CD4-positive, alpha-beta T cell treated with Interleukin-10 for 1 hour (primary cell): ENCODE measurements around the gene CBARP.

Experiments used
- DNase-seq: peaks from one replicate; pipeline ENCODE4 v3.0.0-alpha.2; 2020

Gene CBARP

DNA sequence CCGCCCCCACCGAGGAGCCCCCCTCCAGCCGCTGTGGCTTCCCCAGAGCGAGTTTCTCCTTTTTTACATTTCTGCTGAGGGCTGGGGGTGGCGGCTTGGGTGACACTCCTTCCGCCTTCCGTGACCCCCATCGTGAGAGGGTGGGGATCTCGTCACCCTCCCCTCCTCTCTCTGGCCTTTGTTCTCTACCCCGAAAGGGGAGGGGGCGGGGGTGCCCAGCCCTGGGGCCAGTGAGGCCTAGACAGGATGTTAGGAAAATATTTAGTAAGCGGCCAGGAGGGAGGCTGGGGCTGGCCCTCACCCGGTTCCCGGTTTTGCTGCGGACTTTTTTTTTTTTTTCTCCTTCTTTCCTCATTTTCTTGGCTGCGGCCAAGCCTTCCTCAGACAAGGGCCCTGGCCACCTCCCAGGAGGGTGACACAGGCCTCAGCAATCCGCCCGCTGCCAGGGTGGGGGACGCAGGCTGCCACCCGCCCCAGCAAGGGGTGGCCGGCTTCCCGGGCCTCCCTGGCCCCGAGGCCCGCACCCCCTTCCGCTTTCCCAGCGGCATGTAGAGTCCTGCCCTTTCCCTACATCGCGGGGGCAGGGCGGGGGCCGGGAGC is 14.5 kb upstream of the CBARP start:
- peak; percentile 84 for DNase-seq

DNA sequence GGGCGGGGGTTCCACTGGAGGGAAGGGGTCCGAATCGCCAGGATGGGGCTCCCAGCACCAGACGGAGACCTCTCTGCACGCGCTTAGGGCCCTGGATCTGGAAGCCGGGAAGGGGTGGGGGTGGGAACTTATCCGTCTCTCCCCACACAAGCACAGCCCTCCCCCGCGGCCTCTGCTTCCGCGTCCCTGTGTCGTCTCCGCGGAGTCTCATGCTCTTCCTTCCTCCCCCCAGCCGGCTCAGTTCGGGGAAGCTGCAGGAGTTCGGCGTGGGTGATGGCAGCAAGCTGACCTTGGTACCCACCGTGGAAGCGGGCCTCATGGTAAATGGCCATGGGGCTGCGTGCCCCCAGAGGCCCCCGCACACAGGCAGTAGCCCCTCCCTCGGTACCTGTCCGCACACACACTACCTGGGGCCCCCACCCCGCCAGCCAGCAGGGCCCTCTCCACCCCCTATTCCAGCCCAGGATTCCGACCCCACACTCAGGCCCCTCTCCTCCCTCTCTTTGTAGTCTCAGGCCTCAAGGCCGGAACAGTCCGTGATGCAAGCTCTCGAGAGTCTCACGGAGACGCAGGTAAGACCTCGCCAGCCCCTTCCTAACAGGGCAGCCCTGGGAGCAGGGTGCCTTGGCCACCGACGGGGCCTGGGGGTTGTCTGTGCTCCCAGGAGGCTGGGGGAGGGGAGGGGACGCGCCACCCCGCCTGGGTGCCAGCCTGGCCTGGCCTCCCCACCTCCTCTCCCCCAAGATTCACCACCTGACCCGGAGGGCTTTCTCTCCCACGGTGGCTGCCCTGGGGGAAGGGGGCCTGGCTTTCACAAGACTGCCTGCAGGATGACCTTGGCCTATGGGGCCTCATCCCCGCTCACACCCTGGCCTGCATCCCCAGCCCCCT is 13.8 kb upstream of the CBARP start:
- DNase-seq, result peak; percentile 69

DNA sequence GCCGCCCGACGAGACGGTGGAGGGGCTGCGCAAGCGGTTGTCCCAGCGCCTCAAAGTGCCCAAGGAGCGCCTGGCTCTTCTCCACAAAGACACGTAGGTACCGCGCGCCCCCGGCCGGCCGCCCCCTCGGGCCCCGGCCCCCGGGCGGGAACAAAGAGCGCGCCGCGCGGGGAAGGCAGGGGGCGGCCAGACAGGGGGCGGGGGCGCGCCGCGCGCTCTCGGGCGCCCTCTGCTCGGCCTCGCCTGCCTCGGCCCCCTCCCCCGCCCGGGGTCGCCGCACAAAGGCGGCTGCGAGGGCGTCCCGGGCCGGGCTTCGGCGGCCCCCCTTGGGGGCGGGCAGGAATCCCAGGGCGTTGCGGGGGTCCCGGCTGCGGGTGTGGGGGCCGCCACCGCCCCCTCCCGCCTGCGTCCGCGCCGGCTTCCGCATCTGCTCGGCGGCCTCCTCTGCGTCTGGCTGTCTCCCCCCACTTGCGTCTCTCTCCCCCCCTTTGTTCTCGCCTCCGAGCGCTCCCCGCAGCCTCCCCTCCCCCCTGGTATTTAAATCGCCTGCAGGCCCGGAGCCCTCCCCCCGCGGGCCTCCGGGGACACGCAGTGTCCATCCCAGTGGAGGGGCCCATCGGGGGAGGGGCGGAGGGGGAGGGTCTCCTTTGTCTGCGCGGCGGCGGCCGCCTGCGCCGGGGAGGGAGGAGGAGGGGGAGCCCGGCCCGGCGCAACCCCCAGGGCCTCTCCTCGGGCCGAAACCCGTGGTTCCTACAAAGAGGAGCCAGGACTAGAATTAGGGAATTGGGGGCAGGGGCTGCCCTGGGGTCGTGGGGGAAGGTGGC is 12.8 kb upstream of the CBARP start:
- peak; percentile 67 for DNase-seq

DNA sequence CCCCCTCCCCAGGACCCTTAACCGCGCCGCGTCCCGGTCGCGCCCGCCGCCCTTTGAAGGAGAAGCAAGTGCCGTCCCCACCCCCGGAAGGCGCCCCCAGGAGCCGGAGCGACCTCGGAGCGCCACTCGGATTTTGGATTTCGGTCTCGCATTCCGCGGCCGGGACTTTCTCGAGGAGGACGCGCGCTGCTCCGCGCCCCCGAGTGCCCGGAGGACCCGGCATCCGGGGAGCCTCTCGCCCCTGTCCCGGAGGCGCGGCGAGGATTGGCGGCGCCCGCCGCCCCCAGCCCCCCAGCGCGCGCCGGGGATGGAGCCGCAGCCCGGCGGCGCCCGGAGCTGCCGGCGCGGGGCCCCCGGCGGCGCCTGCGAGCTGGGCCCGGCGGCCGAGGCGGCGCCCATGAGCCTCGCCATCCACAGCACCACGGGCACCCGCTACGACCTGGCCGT is 12.2 kb upstream of the CBARP start:
- no peak for DNase-seq

DNA sequence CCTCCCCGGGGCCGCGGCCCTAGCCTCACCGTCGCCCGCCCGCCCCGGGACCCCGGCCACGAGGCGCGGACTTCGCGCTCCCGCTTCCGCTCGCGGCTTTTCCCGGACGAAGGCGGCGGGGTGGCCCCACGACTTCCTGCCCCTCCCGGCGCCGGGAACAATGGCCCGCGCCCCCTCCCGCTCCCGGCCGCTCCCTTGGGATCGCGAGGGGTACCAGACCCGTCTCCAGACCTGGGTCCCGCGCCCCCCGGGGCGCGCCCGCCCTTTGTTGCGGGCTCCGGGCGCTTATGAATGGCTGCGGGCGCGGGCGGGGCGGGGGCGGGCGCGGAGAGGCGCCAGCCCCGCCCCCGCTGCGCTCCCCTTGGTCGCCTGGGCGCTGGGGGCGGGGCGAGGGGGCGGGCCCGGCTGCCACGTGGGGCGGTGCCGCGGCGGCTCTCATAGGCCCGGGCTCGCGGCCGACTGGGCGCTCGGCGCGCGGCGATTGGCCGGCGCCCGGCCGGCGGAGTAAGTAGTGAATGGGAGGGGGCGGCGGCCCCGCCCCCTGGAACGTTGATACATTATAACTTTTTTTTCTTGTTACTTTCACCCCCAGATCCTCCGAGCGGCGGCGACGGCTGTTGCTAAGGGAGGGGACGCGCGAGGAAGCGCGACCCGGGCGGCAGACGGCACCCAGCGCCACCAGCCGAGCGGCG is 11.6 kb upstream of the CBARP start:
- DNase-seq, result peak; percentile 95

DNA sequence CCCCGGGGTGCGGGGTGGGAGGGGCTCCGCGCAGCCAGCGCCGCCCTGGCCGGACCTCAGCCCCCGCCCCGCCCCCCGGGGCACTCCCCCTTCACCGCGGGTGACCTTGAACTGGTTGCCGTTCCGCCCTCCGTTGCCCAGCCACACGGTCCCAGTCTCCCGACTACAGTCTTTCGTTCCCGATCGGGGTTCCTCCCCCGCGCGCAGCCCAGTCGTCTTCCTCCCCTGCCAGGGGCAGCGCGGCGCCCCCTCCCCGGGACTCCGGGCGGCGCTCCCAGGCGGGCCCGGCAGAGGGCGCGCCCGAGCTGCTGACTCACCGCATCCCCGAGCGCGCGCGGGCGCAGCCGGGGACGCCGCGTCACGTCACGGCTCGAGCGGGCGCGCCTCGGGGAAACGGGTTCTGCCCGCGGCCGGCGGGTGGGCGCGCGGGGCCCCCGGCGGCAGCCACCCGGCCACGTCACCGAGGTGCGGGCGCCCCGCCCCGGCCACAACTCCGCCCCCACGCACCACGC is 11.0 kb upstream of the CBARP start:
- peak; percentile 89 for DNase-seq

DNA sequence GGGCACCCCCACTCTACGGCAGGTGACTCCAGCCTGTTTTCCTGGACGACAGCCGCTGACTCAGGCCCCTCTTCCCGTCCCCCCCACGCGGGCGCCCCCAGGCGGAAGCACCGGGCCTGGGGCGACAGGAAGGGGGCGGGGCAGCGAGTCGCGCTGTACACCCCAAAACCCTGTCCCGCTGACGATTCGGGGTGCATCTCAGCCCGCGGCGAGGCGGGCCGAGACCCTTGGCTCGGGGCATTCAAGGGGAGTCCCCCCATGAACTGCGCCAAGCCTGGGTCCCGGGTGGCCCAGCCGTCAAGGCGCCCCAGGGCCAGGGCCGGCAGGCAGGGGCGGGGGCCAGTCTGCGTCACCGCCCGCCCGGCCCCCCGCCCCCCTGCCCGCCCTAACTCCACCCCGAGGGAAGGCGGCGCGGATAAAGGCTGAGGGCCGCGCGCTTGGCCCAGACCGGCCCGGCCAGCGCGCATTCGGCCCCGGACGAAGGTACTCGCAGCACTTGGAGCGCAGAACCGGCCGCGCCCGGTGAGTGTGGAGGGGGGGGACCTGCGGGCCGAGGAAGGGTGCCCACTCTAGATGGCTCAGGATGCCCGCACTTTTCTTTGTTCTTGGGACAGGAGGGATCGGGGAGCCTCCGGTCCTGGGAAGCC is 10.5 kb upstream of the CBARP start, which contains the start of gene MIDN:
Gene MIDN (plus strand): TSS at position 445 of the 647 bp plus-strand sequence. CDS start 1,714 bp downstream, outside the sequence.
- DNase-seq, result peak; percentile 81

DNA sequence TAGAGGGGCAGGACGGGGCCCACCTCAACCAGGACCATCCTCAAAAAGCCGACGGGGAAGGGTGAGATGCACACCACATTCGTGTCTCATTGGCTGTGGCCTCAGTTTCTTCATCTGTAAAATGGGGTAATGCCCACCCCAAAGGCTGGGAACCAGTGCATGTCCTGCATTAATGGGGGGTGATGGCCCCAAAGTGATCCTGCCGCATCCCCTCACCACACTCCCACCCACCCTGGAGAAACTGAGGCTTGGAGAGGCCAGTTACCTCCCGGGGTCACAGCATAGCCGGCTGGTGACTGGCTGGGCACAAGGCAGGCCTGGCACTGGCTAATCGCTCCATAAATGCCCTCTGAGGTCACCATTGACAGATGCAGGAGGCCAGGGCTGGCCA is 9.9 kb upstream of the CBARP start:
- DNase-seq, result no peak

DNA sequence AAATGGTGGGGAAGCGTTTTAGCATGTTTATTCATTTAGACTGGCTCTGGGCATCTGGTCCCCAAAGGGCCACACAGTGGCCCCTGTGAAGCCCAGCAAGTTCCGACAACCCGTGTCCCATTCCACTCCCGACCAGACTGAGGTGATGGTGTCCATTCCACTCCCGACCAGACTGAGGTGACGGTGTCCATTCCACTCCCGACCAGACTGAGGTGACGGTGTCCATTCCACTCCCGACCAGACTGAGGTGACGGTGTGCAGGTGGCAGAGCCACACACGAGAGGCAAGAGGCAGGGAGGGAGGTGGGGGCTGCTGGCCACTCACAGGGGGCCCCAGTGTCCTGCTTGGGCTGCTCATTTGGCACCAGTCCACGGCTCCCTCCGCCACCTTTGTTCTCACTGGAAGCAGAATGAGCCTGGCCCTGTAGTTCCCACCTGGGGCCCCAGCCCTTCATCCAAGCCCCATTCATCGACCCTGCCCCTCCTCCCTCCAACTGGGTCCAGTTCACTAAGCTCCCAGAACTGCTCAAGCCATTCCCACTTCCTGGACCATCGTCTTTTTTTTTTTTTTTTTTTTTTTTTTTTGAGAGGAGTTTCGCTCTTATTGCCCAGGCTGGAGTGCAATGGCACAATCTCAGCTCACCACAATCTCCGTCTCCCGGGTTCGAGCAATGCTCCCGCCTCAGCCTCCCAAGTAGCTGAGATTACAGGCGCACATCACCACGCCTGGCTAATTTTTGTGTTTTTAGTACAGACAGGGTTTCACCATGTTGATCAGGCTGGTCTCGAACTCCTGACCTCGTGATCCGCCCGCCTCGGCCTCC is 8.7 kb upstream of the CBARP start:
- peak; percentile 12 for DNase-seq

DNA sequence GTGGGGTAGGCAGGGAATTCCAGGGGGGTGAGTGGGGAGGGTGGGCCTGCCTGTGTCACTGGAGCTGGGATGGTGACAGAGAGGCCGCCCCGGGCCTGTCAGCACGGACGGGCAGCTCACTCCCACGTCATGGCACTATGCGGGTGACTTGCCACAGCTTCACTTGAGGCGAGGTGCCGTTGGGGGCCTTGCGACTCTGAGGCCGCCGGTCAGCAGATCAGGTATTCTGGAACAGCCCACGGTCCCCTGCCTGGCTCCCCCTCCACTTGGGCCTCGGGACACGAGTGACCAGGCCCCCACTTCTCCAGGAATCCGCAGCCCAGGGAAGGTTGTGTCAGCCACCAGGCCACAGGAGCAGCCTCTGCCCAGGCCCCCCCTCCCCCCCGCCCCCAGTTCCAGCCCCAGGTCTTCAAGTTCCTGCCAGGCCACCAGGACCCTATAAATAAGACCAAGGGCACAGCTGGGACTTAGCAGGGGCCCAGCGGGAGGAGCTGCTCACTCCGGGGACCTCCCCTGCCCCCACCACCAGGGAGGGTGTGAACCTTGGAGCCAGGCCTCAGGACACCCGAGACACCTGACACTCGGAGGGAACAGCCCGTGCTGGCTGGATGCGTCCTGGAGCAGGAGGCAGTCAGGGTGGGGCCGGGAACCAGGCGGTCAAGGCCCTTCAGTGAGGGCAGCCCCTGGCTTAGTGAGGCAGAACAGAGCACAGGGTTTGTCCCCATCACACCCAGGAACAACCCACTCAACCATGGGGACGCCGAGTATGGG is 7.9 kb upstream of the CBARP start:
- DNase-seq, result no peak

DNA sequence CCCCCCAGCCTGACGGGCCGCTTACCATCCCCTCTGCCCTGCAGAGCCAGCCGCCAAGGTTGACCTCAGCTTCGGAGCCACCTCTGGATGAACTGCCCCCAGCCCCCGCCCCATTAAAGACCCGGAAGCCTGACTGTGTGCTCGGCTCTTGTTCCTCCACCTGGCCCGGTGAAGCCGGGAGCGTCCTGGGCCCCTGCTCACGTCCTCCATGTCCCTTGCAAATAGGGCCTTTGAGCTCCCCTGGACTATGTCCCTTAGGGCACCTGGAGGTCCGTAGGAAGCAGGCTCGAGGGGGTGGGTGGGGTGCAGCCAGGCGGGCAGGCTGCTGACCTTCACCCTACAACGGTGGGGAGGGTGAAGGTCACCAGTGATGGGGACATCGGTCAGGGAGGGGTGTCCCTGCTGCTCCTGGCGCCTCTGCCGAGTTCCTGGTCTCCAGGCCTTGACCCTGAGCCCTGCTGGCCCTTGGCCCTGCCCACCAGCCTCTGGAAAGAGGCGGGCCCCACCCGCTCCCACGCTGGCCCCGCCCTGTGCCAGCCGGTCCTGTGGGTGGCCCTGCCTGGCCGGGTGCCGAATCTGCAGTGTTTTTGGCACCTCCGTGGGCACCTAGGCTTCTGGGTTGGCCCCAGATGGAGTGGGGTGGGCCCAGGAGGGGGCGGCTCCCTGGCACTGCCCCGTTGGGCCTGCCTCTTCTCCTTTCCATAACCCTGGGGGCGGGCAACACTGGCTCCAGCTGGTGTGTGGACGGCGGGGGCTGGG is 7.1 kb upstream of the CBARP start:
- DNase-seq, result peak; percentile 48

DNA sequence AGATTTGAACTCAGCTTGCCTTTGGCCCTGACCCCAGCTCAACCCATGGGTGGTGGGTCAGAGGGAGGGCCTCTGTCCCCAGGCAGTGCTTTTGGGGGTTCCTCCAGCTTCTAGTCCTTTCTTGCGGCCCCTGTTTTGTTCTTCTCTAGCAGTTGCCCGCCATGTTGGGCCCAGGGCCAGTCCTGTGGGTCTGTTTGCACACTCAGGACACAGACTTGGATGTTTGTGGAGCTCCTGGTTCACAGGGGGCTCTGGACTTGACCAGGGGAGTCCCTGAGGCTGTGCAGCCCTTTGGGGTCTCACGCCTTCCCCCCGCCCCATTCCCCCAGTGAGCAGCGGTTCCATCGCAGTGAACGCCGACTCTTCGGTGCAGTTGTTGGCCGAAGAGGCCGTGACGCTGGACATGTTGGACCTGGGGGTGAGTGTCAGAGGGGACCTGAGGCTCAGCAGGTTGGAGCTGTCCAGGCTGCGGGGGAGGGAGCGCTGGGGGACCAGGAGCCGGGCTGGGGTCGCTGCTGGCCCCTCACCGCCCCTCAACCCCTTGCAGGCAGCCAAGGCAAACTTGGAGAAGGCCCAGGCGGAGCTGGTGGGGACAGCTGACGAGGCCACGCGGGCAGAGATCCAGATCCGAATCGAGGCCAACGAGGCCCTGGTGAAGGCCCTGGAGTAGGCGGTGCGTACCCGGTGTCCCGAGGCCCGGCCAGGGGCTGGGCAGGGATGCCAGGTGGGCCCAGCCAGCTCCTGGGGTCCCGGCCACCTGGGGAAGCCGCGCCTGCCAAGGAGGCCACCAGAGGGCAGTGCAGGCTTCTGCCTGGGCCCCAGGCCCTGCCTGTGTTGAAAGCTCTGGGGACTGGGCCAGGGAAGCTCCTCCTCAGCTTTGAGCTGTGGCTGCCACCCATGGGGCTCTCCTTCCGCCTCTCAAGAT is 6.2 kb upstream of the CBARP start:
- peak; percentile 88 for DNase-seq

DNA sequence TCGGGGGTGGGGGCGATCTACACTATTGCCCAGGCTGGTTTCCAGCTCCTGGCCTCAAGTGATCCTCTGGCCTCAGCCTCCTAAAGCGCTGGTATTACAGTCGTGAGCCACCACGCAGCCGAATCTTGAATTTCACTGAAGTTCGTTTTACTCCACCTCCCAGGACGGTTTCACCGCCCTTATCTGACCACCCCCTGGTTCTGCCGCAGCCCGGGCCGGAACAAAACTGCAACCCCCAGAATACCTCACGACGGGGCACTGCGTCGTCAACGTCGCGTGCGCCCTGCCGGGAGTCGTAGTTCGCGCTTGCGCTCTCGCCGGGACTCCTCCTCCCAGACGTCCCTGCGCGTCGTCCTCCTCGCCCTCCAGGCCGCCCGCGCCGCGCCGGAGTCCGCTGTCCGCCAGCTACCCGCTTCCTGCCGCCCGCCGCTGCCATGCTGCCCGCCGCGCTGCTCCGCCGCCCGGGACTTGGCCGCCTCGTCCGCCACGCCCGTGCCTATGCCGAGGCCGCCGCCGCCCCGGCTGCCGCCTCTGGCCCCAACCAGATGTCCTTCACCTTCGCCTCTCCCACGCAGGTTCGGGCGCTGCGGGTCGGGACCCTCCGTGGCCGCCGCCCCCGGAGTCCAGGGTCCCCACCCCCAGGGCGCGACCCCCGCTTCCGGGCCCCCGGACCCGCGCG is 3.8 kb upstream of the CBARP start, which contains the start of gene ATP5F1D:
Gene ATP5F1D (plus strand): TSS at position 335 of the 679 bp plus-strand sequence. CDS start 100 bp downstream, at position 435.
- peak; percentile 92 for DNase-seq

DNA sequence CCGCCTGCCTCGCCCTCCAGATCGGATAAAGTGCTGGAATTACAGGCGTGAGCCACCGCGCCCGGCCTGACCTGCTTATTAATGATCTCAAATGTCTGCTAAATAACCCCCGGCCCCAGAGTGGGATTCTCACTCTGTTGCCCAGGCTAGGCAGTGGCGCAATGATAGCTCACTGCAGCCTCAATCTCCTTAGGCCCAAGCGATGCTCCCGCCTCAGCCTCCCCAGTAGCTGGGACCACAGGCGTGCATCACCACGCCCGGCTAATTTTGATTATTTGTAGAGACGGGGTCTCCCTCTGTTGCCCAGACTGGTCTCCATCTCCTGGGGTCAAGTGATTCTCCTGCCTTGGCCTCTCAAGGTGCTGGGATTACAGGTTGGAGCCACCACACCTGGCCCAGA is 3.1 kb upstream of the CBARP start:
- no peak for DNase-seq

DNA sequence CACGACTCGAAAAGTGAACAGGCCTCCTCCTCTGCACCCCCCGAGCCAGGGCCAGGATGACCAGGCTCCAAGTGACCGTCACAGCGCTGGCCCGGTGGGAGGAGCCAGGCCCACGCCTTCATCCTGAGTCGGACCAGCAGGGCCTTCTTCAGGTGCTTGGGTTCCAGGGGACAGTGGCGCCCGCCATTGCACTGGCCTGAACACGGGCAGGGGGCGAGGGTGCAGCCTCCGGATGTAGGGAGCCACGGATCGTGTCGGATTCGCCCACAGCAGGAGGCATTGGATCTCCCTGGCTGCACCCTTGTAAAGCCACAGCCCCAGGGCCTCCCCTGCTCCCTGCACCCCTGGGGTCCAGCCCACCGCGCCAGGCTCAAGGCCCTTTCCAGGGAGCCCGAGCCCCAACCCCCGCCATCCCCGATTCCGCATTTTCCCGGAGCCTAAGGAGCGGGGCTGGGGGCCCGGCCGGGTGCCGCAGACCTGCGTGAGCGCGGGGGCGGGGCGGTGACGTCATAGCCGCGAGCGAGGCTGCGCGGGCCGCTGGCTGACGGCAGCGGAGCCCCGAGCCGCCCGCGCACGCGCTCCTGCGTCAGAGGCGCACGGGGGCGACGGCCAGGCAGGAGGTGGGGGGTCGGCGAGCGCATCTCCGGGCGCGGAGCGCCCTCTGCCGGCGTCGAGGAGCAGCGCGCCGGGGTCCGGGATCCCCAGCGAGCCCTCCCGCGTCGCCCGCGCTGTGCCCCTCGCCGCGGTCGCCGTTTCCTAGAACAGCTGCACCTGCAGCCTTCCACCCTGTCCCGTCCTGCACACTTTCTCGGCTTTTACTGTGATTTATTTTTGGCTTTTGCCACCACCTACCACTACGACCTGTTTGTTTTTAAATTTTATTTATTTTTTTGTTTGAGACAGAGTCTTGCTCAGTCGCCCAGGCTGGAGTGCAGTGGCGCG is 2.3 kb upstream of the CBARP start:
- peak; percentile 92 for DNase-seq

DNA sequence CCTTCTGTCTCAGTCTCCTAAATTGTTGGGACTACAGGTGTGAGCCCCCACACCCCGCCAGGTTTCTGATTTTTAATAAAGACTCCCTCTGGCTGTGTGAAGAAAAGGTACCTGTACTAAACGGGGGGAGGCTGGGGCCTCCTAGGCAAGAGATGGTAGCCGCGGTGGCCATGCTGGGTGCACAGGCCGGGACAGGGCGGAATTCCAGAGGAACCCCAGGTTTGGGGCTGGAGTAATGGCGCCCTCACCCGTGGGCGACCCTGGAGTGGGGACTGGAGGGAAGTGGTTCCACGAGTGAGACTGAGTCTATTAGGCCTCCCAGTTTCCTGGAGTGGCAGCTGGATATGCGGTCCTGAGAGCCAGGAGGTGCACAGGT is 1.6 kb upstream of the CBARP start:
- DNase-seq, result no peak
